ENCODE data around the gene NUP37. TPM values are rescaled to one million over a fixed set of nuclear protein-coding genes. Genes with fewer than 3 reads are reported as not detected.
A peak's percentile ranks its signal among the peaks of the same experiment; 100 is the strongest.

Gene NUP37
- total RNA-seq, 1 experiment from 2014 or later = 72.4 TPM

DNA sequence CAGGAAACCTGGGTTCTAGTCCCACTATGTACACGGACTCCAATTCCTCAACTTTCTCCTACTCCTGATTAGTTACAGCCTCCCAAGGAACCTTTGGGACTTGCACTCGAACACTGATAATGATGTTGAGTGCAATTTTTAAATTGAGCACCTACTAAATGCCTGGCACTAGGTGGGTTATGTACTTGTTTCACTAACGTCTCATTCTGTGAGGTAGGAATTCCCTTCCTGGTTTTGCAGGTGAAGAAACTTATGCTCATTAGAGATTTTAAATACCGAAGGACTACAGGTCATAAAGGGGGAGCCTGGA lies 605 bp upstream of the NUP37 start:
- Histone ChIP-seq H3K4me3 (peak overlapping the region; percentile 93), H3K4me2 (peak overlapping the region; percentile 80), H3K36me3 (ENCODE audit: low read depth) (peaks cover 17% of the 10 kb centered on the region; the same call in 1 of the 2 replicates), H3F3A (ENCODE audit: insufficient read depth, low read depth) (peaks cover 18% of the 10 kb centered on the region), H4K20me1 (ENCODE audit: insufficient read depth) (no peaks in the 10 kb centered on the region), H3K4me1 (replicated peaks; ENCODE audit: insufficient read depth) (peaks cover 23% of the 10 kb centered on the region), H2AFZ (peak overlapping the region; percentile 96), H3K79me2 (ENCODE audit: low read depth) (peaks cover 36% of the 10 kb centered on the region), H3K9me2 (ENCODE audit: insufficient read depth) (no peaks in the 10 kb centered on the region), H3K27me3 (ENCODE audit: insufficient read depth, low read depth) (no peaks in the 10 kb centered on the region), H3K27ac (peak overlapping the region; percentile 92), H3K9me3 (ENCODE audit: insufficient read depth, low read depth) (no peaks in the 10 kb centered on the region)
- DNase-seq = peak; percentile 8 to 37
- POLR2A ChIA-PET (ENCODE audit: unreplicated experiment) = no interaction called here
- CTCF ChIA-PET = no interaction called here
- no peak for TF ChIP-seq EZH2 (IDR thresholded peaks at IDR 0.05; ENCODE audit: low read depth)
- TF ChIP-seq, protein P1, sequence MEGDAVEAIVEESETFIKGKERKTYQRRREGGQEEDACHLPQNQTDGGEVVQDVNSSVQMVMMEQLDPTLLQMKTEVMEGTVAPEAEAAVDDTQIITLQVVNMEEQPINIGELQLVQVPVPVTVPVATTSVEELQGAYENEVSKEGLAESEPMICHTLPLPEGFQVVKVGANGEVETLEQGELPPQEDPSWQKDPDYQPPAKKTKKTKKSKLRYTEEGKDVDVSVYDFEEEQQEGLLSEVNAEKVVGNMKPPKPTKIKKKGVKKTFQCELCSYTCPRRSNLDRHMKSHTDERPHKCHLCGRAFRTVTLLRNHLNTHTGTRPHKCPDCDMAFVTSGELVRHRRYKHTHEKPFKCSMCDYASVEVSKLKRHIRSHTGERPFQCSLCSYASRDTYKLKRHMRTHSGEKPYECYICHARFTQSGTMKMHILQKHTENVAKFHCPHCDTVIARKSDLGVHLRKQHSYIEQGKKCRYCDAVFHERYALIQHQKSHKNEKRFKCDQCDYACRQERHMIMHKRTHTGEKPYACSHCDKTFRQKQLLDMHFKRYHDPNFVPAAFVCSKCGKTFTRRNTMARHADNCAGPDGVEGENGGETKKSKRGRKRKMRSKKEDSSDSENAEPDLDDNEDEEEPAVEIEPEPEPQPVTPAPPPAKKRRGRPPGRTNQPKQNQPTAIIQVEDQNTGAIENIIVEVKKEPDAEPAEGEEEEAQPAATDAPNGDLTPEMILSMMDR (conservative IDR thresholded peaks at IDR 0.05) = no peak
- BruUV-seq (replicated peaks) = no TSS peak
- intact Hi-C loops (cut with micrococcal nuclease; ENCODE audit: unreplicated experiment) = loop anchor here (5.0 to 10.0 kb wide), 2 partner anchors 228 to 444 kb away; no protein-coding TSS in a partner anchor

DNA sequence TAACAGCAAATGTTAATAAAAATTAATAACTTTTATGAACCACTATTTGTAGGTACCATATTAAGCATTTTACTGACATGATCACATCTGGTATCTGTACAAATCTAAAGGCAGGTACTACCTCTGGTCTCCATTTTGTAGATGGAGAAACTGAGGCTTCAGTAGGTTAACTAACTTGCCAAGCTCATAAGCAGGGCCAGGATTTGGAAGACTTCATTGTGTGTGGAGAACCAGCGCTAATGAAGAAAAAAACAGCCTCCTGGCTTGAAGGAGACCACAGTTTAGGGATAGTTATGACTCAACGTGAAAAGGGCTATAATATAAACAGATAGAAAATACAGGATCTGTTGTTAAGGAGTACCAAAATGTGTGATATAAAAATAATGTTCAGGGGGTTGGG lies 1.0 kb downstream of the NUP37 start:
- CTCF ChIA-PET = interaction anchor here (0.6 kb wide), 1 partner anchor 224 kb away, joined by 3 read pairs; no protein-coding TSS in a partner anchor
- Histone ChIP-seq H3K79me2 (ENCODE audit: low read depth) (peaks cover 36% of the 10 kb centered on the region), H3K4me2 (peak overlapping the region; percentile 80), H3K27ac (no peak overlapping the region; the same call in 1 of the 2 replicates), H3K27me3 (ENCODE audit: insufficient read depth, low read depth) (no peaks in the 10 kb centered on the region), H3K4me1 (replicated peaks; ENCODE audit: insufficient read depth) (peaks cover 23% of the 10 kb centered on the region), H3K9me3 (ENCODE audit: insufficient read depth, low read depth) (no peaks in the 10 kb centered on the region), H3K36me3 (ENCODE audit: low read depth) (peaks cover 23% of the 10 kb centered on the region; the same call in 1 of the 2 replicates), H4K20me1 (ENCODE audit: insufficient read depth) (no peaks in the 10 kb centered on the region), H3K9me2 (ENCODE audit: insufficient read depth) (no peaks in the 10 kb centered on the region), H3K4me3 (peak overlapping the region; percentile 93), H3F3A (ENCODE audit: insufficient read depth, low read depth) (peaks cover 18% of the 10 kb centered on the region), H2AFZ (no peak overlapping the region; the same call in 1 of the 2 replicates)
- TF ChIP-seq EZH2 (IDR thresholded peaks at IDR 0.05; ENCODE audit: low read depth) = no peak
- BruUV-seq (replicated peaks) = no TSS peak
- intact Hi-C loops (cut with micrococcal nuclease; ENCODE audit: unreplicated experiment) = no loop called here
- POLR2A ChIA-PET (ENCODE audit: unreplicated experiment) = no interaction called here
- DNase-seq = no peak

DNA sequence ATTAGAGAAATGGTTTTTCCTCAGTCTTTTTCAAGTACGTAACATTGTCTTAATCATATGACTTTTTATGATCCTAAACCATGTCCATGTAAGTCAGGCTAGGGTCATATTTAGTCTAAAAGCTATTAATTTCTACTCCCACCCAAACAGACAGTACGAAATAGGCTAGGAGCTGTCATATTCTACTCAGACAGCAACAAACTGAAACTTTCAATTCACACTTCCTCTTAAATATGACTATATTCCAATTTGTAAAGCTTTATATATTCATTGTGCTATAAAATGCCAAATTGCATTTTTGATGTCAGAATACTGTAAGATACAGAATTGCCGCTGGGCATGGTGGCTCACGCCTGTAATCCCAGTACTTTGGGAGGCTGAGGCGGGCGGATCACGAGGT lies 3.5 kb downstream of the NUP37 start:
- Histone ChIP-seq H3K4me1 (replicated peaks; ENCODE audit: insufficient read depth) (peaks cover 12% of the 10 kb centered on the region), H3K9me2 (ENCODE audit: insufficient read depth) (no peaks in the 10 kb centered on the region), H2AFZ (no peak overlapping the region), H3K79me2 (ENCODE audit: low read depth) (peaks cover 17% of the 10 kb centered on the region), H3K4me2 (no peak overlapping the region), H3F3A (ENCODE audit: insufficient read depth, low read depth) (peaks cover 13% of the 10 kb centered on the region), H3K9me3 (ENCODE audit: insufficient read depth, low read depth) (no peaks in the 10 kb centered on the region), H3K27ac (no peak overlapping the region), H3K27me3 (ENCODE audit: insufficient read depth, low read depth) (no peaks in the 10 kb centered on the region), H4K20me1 (ENCODE audit: insufficient read depth) (no peaks in the 10 kb centered on the region), H3K36me3 (ENCODE audit: low read depth) (peaks cover 30% of the 10 kb centered on the region; the same call in 1 of the 2 replicates), H3K4me3 (no peak overlapping the region)
- BruUV-seq (replicated peaks) = no TSS peak
- ChIA-PET CTCF (interaction anchor here (0.6 kb wide), 1 partner anchor 695 kb away, joined by 3 read pairs; no protein-coding TSS in a partner anchor), POLR2A (ENCODE audit: unreplicated experiment) (no interaction called here)
- no peak for TF ChIP-seq EZH2 (IDR thresholded peaks at IDR 0.05; ENCODE audit: low read depth)
- TF ChIP-seq, protein P1 (conservative IDR thresholded peaks at IDR 0.05) = no peak
- DNase-seq = no peak
- intact Hi-C loops (cut with micrococcal nuclease; ENCODE audit: unreplicated experiment) = no loop called here

DNA sequence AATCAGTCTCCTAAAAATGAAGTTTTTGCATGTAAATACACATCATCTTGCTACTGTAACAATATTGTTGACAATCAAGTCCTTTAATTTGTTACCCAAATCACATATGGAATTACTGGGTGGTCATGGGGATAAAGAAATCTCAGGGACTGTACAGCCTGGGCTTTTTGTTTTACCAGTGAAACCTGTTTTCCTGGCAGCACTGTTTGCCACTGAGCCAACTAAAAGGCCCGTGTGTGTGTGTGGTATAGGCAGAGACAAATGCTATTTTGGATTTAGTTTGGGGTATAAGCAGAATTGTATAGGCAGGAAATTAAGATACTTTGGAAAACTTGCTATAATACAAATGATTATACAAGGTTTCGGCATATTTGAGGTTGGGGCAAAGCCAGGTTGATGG lies 5.7 kb downstream of the NUP37 start:
- Histone ChIP-seq H3K4me2 (no peak overlapping the region), H3K4me1 (replicated peaks; ENCODE audit: insufficient read depth) (peaks cover 8% of the 10 kb centered on the region), H4K20me1 (ENCODE audit: insufficient read depth) (no peaks in the 10 kb centered on the region), H3K36me3 (ENCODE audit: low read depth) (peaks cover 45% of the 10 kb centered on the region), H3K27ac (no peak overlapping the region), H3K9me2 (ENCODE audit: insufficient read depth) (no peaks in the 10 kb centered on the region), H3K9me3 (ENCODE audit: insufficient read depth, low read depth) (no peaks in the 10 kb centered on the region), H3F3A (ENCODE audit: insufficient read depth, low read depth) (no peaks in the 10 kb centered on the region; the same call in 1 of the 2 replicates), H3K79me2 (ENCODE audit: low read depth) (peaks cover 11% of the 10 kb centered on the region), H3K27me3 (ENCODE audit: insufficient read depth, low read depth) (no peaks in the 10 kb centered on the region), H2AFZ (no peak overlapping the region), H3K4me3 (no peak overlapping the region)
- TF ChIP-seq EZH2 (IDR thresholded peaks at IDR 0.05; ENCODE audit: low read depth) = no peak
- TF ChIP-seq, protein P1 (conservative IDR thresholded peaks at IDR 0.05) = no peak
- ChIA-PET POLR2A (ENCODE audit: unreplicated experiment) (no interaction called here), CTCF (no interaction called here)
- no TSS peak for BruUV-seq (replicated peaks)
- intact Hi-C loops (cut with micrococcal nuclease; ENCODE audit: unreplicated experiment) = no loop called here
- DNase-seq = no peak

All from PC-9 (cell line).